Neural progenitor cell (in vitro differentiated cells): Measurements from ENCODE around the gene RCAN3. TPM values are rescaled to one million over a fixed set of nuclear protein-coding genes. Genes with fewer than 3 reads are reported as not detected.

Experiments used
- DNase-seq: peaks from one replicate; pipeline ENCODE4 v3.0.0-alpha.2; 2016; ENCODE audit warnings: low spot score
- H2AFZ ChIP-seq: fragments of 200-600 bp; sonication (generic); replicated peaks from 2 replicates; pipeline ENCODE4 v1.6.1; 2016; ENCODE audit warnings: antibody characterized with exemption
- H3F3A ChIP-seq: fragments of 200-600 bp; sonication (generic); 2 replicates; pipeline ENCODE4 v1.6.1; 2016; ENCODE audit warnings: antibody characterized with exemption, low read depth
- H3K27ac ChIP-seq: fragments of 200-600 bp; sonication (generic); 2 replicates; pipeline ENCODE4 v1.5.1; 2016; ENCODE audit warnings: mild to moderate bottlenecking
- H3K27me3 ChIP-seq: fragments of 200-600 bp; sonication (generic); 2 replicates; pipeline ENCODE4 v1.6.1; 2016; ENCODE audit warnings: mild to moderate bottlenecking, moderate library complexity
- H3K36me3 ChIP-seq: fragments of 200-600 bp; sonication (generic); 2 replicates; pipeline ENCODE4 v1.5.1; 2016
- H3K4me1 ChIP-seq: fragments of 200-600 bp; sonication (generic); 2 replicates; pipeline ENCODE4 v1.6.1; 2016; ENCODE audit warnings: mixed run types
- H3K4me2 ChIP-seq: fragments of 200-600 bp; sonication (generic); 2 replicates; pipeline ENCODE4 v1.6.1; 2016
- H3K4me3 ChIP-seq: fragments of 200-600 bp; sonication (generic); 2 replicates; pipeline ENCODE4 v1.5.1; 2016
- H3K79me2 ChIP-seq: fragments of 200-600 bp; sonication (generic); 2 replicates; pipeline ENCODE4 v1.6.1; 2016; ENCODE audit warnings: low read depth
- H3K9ac ChIP-seq: fragments of 200-600 bp; sonication (generic); 2 replicates; pipeline ENCODE4 v1.6.1; 2016
- H3K9me3 ChIP-seq: fragments of 200-600 bp; sonication (generic); 2 replicates; pipeline ENCODE4 v1.5.1; 2016; ENCODE audit warnings: low read depth
- H4K20me1 ChIP-seq: fragments of 200-600 bp; sonication (generic); 2 replicates; pipeline ENCODE4 v1.6.1; 2016; ENCODE audit warnings: low read depth
- H3K27ac Mint-ChIP-seq: 3 replicates; pipeline ENCODE4 v1.8.0; 2021; ENCODE audit warnings: mixed read lengths
- H3K27me3 Mint-ChIP-seq: 2 replicates; pipeline ENCODE4 v1.8.0; 2022; ENCODE audit warnings: low read depth, mild to moderate bottlenecking, inconsistent platforms, moderate library complexity, mixed read lengths; ENCODE audit not compliant: insufficient read depth
- H3K36me3 Mint-ChIP-seq: 3 replicates; pipeline ENCODE4 v1.8.0; 2021; ENCODE audit warnings: mixed read lengths
- H3K4me1 Mint-ChIP-seq: 3 replicates; pipeline ENCODE4 v1.8.0; 2021; ENCODE audit warnings: mixed read lengths
- H3K4me3 Mint-ChIP-seq: 3 replicates; pipeline ENCODE4 v1.8.0; 2021; ENCODE audit warnings: mild to moderate bottlenecking, moderate library complexity, mixed read lengths
- H3K9me3 Mint-ChIP-seq: 3 replicates; pipeline ENCODE4 v1.8.0; 2020; ENCODE audit warnings: mixed read lengths
- EZH2 ChIP-seq: fragments of 200-600 bp; sonication (generic); IDR thresholded peaks from 2 replicates; pipeline ENCODE4 v1.6.1; 2017; ENCODE audit warnings: antibody characterized with exemption, mild to moderate bottlenecking, moderate library complexity
- EZH2phosphoT487 ChIP-seq: fragments of 200-600 bp; sonication (generic); IDR thresholded peaks from 2 replicates; pipeline ENCODE4 v1.6.1; 2017; ENCODE audit warnings: antibody characterized with exemption
- total RNA-seq: library from RNA; depleted of rRNA; stranded (reverse); fragments of >200 nt; gene quantifications from 2 replicates; pipeline ENCODE4 v1.2.3, GENCODE V29; 2015; ENCODE audit warnings: low replicate concordance
- TF ChIP-seq, protein P1 (sequence below): fragments of 200-600 bp; sonication (generic); IDR thresholded peaks from 2 replicates; pipeline ENCODE4 v1.5.1; 2017; ENCODE audit warnings: antibody characterized with exemption, mild to moderate bottlenecking

Gene RCAN3
- total RNA-seq, 1 donor from 2014 or later: 9.3 TPM

DNA sequence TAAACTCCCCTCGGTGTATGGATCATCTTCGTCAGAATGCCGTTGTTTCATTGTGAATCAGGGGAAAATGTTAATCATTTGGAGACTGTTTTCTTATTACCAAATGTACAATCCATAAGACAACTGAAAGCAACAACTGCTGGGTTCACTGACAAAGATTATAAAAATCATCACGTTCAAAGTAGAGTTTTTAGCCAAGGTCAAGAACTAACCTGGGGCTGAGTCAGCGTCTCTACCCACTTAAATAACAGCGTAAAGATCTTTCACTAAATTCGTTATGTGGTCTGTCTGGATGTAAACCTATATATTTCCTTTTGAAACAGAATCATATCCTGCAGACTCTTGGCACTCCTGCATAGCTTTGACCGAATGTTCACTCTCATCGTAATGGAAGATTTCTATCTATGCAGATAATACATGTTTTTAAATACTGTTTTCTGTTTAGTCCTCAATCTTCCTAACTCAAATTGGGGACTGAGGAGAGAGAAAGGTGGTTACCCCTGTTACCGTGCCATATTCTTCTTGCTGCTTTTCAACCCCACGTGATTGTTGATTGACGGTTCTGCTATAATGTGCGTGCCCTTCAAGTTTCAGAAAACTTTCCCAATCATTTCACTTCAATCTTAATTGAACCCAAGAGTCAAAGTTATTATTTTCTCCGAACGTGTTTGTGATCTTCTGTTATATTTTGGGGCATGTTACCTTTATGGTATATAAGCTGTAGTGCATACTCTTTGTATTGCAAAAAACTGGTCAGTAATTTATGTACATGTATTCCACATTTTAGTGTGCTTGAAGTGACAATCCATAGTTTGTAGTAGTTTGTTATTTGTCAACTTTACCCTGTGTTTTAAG lies 37.6 kb downstream of the RCAN3 start:
- no peak overlapping the region for H2AFZ ChIP-seq
- Mint-ChIP-seq H3K27ac (no peak overlapping the region), H3K27me3 (peaks cover 3% of the 10 kb centered on the region), H3K4me3 (no peak overlapping the region), H3K36me3 (no peaks in the 10 kb centered on the region), H3K9me3 (no peaks in the 10 kb centered on the region), H3K4me1 (peaks cover 27% of the 10 kb centered on the region)
- H3K9me3 ChIP-seq: no peaks in the 10 kb centered on the region
- no peaks in the 10 kb centered on the region for H3K79me2 ChIP-seq
- no peak for TF ChIP-seq EZH2
- no peak for TF ChIP-seq EZH2phosphoT487
- TF ChIP-seq, protein P1, sequence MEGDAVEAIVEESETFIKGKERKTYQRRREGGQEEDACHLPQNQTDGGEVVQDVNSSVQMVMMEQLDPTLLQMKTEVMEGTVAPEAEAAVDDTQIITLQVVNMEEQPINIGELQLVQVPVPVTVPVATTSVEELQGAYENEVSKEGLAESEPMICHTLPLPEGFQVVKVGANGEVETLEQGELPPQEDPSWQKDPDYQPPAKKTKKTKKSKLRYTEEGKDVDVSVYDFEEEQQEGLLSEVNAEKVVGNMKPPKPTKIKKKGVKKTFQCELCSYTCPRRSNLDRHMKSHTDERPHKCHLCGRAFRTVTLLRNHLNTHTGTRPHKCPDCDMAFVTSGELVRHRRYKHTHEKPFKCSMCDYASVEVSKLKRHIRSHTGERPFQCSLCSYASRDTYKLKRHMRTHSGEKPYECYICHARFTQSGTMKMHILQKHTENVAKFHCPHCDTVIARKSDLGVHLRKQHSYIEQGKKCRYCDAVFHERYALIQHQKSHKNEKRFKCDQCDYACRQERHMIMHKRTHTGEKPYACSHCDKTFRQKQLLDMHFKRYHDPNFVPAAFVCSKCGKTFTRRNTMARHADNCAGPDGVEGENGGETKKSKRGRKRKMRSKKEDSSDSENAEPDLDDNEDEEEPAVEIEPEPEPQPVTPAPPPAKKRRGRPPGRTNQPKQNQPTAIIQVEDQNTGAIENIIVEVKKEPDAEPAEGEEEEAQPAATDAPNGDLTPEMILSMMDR: no peak
- H3K36me3 ChIP-seq: no peaks in the 10 kb centered on the region
- H3K4me1 ChIP-seq: peaks cover under 1% of the 10 kb centered on the region
- H4K20me1 ChIP-seq: no peaks in the 10 kb centered on the region
- no peak overlapping the region for H3K9ac ChIP-seq
- no peak overlapping the region for H3K4me3 ChIP-seq
- H3F3A ChIP-seq: no peaks in the 10 kb centered on the region
- no peak for DNase-seq
- no peak overlapping the region for H3K4me2 ChIP-seq
- no peaks in the 10 kb centered on the region for H3K27me3 ChIP-seq
- no peak overlapping the region for H3K27ac ChIP-seq

DNA sequence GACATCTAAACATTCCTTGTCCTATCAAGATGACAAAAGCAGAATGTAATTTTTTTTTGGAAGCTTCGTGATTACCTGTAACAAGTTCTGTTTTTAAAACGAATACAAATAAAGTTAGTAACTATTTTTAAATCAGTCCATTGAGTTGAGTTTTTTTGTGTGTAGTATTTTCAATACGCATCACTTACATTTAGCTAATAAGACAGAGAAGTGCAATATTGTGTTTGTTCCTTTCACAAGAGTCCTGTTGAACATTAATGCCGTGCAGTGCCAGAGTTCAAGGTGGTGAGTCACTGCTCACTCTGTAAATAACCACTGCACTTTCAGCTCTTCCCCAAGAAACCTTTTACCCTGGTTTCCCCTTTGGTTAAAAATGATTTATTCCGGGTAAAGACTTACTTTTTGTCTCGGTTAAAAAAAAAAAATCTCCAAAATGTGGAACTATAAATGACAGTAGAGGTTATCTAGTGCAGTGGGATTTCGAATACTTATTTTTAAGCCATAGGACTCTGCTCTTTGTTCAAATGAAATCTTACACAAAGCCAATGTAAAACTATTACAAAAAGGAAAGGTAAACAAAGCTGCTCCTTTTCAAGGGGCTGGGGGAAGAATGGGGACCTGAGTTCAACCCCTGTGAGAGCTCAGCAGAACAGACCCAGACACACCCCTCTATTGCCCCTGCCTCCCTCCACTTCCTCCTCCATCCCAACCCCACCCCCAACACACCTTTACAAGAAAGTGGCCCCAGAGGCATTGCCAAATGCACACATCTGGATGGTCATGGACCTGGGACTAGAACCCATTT lies 38.5 kb downstream of the RCAN3 start:
- Histone ChIP-seq H3K27me3 (no peaks in the 10 kb centered on the region), H3K4me3 (no peak overlapping the region), H3F3A (no peaks in the 10 kb centered on the region), H3K27ac (no peak overlapping the region), H4K20me1 (no peaks in the 10 kb centered on the region), H3K79me2 (no peaks in the 10 kb centered on the region), H3K36me3 (no peaks in the 10 kb centered on the region), H3K9me3 (no peaks in the 10 kb centered on the region), H3K4me2 (no peak overlapping the region), H2AFZ (no peak overlapping the region), H3K9ac (no peak overlapping the region), H3K4me1 (peaks cover 8% of the 10 kb centered on the region)
- DNase-seq: no peak
- H3K27ac Mint-ChIP-seq: no peak overlapping the region
- H3K9me3 Mint-ChIP-seq: no peaks in the 10 kb centered on the region
- no peaks in the 10 kb centered on the region for H3K36me3 Mint-ChIP-seq
- peaks cover 27% of the 10 kb centered on the region for H3K4me1 Mint-ChIP-seq
- H3K4me3 Mint-ChIP-seq: no peak overlapping the region
- TF ChIP-seq EZH2: no peak
- TF ChIP-seq, protein P1: no peak
- TF ChIP-seq EZH2phosphoT487: no peak
- H3K27me3 Mint-ChIP-seq: peaks cover 3% of the 10 kb centered on the region

DNA sequence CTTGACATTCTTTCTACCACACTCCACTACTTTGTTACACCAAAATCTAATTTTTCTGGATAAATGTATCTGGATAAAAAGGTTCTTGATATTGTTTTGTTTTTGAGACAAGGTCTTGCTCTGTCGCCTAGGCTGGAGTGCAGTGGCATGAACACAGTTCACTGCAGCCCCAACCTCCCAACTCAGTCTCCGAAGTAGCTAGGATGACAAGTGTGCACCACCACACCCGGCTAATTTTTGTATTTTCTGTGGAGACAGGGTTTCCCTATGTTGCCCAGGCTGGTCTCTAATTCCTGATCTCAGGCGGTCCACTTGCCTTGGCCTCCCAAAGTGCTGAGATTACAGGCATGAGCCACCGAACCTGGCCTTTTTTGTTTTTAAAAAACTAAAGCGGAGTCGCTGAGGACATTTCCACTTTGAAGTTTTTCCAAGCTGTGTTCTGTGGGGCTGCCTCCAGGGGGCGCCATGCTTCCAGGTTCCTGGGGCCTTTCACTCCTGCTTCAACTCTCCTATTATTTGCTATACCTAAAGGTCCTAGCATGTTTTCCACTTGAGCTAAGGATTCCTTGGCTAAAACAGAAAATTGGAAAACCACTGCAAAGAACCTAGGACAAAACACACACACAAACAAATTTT lies 39.2 kb downstream of the RCAN3 start:
- no peaks in the 10 kb centered on the region for H3K79me2 ChIP-seq
- peaks cover 9% of the 10 kb centered on the region for H3K4me1 ChIP-seq
- H3K27ac ChIP-seq: no peak overlapping the region
- no peaks in the 10 kb centered on the region for H3K9me3 ChIP-seq
- peaks cover 3% of the 10 kb centered on the region for H3K27me3 Mint-ChIP-seq
- H3K4me2 ChIP-seq: no peak overlapping the region
- no peak overlapping the region for H3K9ac ChIP-seq
- H3K36me3 Mint-ChIP-seq: no peaks in the 10 kb centered on the region
- TF ChIP-seq, protein P1: peak; percentile 77
- TF ChIP-seq EZH2 (no peak), EZH2phosphoT487 (no peak)
- H3K4me3 Mint-ChIP-seq: no peak overlapping the region
- peaks cover 23% of the 10 kb centered on the region for H3K4me1 Mint-ChIP-seq
- no peaks in the 10 kb centered on the region for H3K27me3 ChIP-seq
- H3F3A ChIP-seq: no peaks in the 10 kb centered on the region
- DNase-seq: peak; percentile 53
- no peak overlapping the region for H3K27ac Mint-ChIP-seq
- H3K4me3 ChIP-seq: no peak overlapping the region
- no peaks in the 10 kb centered on the region for H4K20me1 ChIP-seq
- H2AFZ ChIP-seq: no peak overlapping the region
- H3K9me3 Mint-ChIP-seq: no peaks in the 10 kb centered on the region
- H3K36me3 ChIP-seq: no peaks in the 10 kb centered on the region
